Central memory CD4-positive, alpha-beta T cell (primary cell): ENCODE measurements around the gene TMEM144.

Source experiments
- DNase-seq: peaks from one replicate; pipeline ENCODE4 v3.0.0; 2022
- total RNA-seq, 3 experiments: gene quantifications; one replicate each; lab custom pipeline; 2026; lab: John Stamatoyannopoulos, UW

TMEM144 gene
- total RNA-seq, result 0 to 0.05 (median 0) reads per million in 3 experiments

DNA sequence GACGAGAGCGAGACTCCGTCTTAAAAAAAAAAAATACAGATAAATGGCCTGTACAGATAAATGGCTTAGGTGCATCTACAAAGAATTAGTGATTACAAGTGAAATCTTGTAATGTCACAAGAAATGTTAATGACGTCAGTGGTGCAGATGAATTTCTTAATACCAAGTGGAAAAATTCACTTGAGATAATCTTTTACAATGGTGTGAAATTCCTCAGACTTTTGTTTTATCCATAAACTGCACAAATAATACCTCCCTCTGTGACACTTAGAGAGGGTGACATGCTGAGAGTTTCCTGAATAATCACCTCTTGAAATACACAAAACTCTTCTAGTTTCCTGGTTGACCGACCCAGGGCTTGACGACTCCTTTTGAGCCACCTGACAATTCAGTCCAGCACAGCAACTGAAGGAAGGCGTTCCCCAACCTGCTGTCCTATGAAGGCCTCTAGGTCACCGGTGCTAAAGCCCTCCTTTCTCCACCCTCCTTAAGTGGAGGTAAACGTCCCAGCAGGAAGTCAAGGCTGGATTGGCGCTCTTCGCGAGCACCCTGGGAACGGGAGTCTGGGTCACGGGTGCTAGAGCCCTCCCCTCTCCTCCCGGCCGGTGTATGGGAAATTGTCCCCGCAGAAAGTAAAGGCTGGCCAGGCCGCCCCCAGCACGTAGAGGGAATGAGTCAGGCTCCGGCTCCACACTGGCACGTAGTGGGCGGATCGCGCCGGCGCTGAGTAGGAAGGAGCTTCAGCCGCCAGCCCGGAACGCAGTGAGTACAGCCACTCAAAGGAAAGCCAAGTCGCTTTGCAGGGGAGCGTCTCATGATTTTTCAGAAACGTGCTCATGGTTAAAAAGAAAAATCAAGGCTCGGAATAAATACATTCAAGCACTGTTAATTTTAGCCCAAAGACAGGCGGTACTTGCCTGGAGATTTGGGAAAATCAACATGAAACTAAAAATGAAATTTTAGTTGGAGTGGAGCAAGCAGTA is at the start of gene TMEM144:
Gene TMEM144, plus strand, starts transcription at position 662 of the 983 bp plus-strand sequence. CDS start 2,182 bp downstream, outside the sequence.
- DNase-seq, result no peak

DNA sequence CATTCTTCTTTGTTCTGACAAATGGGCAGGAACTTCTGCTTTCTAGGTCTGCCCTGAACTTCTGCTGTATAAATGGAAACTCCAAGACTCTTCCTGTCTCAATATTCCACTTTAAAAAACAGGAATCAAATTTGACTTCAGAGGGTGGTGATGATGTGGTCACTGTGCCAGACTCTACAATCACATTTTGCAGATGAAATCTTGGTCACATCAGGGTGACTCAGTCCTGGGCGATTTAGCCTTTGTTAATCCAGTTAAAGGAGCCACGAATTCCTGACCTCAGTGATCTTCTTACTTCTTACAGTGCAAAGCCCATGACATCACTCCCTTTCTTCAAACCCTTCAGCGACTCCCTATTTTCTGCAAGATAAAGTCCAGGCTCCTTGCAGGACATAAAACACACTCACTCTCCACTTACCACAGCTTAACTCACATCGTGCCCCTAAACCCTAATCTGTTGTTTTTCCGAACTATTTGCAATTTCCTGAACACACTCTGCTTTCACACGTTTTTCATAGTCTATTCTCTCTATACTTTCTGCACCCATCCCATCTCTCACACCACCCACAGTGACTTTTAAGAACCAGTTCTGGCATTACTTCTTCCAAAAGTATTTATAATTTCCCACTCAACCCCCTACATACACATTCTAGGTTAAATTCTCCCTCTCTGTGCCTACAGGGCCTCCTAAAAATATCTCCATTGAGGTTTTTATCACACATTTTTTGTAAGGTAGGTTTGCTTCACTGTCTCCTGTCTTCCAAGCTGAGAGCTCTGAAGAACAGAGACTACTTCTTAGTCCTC is 48.5 kb upstream of the TMEM144 start:
- DNase-seq, result no peak

DNA sequence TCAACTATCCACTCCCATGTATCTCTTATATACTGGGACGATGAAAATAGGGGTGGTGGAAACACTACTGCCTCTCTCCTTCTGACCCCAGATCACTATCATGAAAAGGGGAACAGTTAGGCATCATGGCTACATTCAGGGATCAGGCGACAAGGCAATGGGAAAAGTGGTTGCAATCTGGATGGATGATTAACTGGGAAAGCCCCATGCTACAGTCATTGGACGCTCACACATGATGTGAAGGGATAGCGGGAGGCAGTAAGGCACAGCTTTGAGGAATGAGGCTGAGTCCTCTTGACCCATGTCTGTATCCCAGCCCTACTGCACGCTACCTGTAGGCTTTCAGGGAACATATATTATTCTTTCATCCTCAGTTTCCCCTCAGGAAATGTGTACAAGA is 47.7 kb upstream of the TMEM144 start:
- DNase-seq, result no peak

DNA sequence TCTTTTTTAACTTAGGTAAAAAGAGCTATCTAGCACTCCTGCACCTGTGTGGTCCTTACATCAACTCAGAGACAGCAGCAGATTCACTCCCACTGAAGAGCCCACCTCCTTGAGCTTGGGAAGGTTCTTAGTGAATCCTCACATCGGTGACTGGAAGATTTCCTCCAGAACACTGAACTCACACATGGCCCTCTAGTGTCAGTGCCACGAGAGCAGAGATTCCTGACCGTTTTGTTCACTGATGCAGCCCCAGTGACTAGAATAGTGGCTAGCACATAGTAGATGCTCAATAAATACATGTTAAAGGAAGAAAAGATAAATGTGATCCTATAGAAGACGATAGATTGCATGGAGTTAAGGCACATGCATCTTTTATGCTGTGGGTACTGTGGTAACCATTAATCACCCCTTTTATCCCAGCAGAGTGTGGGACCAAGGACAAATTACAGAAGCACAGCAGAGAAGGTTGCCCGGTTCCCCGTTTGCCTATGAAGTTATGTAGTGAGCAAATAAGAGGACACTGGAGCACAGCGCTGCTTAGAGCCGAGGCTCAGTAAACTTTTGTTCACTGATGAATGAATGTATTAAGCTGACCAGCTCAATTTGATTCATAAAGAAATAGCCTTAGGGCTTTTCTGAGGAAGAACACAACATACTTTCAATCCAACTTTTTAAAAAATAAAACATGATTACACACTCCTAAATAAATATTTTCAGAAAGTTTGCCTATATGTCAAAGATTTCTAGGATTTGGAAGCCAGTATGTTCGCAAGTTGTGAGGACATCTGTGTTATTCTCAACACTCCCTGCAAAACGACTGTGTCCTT is 46.1 kb upstream of the TMEM144 start:
- no peak for DNase-seq

DNA sequence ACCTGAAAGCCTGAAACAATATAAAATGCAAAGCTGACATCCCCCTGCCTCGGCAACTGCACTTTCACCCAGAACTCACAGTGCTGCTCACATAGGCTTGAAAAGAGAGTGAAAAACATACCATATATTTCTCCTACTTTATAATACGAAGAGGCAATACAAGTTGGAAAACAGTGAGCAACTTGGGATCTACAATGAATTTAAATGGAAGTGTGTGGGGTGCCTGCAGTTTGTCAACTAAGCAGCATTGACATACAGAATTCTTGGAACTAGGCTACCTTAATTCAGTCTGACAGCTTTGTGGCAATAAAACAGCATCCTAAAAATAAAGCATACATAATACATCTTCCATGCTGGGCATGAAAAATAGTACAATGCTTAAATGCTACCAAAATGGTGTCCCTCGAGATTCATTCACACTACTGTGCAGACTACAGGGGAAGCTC is 45.5 kb upstream of the TMEM144 start:
- no peak for DNase-seq

DNA sequence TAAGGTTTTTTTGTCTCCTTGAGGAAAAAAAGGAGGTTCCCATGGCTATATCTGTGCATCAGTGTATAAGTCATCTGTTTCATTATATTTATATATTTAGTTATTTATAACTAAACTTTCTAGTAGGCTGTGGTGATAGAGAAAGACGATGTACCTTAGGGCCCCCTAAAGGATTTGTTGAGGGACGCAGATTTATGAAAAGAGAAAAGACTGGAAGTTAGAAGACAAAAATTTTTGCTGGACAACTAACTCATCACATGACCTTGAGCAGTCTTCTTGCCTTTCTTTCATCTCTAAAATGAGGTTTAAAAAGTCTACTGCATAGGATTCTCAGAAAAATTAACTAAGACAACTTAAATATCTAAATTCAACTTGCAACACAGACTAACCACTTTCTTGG is 43.6 kb upstream of the TMEM144 start:
- no peak for DNase-seq

DNA sequence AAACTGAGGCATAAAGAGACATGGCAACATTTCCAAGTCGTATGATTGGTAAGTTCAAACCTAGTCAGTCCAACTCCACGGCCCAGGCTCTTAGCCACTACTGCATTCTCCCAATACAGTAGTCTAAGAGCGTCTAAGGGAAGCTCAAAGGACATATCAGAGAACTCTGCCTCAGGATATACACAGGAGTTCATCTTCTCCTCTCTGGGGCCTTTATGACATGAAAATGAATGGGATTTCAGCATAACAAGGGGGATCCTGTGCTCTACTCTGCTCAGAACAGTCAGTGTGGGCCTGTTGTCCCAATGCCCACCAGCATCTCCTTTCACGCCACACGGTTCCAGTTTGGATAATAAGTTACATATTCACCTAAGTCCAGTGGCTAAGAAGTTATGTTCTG is 41.7 kb upstream of the TMEM144 start:
- DNase-seq, result no peak

DNA sequence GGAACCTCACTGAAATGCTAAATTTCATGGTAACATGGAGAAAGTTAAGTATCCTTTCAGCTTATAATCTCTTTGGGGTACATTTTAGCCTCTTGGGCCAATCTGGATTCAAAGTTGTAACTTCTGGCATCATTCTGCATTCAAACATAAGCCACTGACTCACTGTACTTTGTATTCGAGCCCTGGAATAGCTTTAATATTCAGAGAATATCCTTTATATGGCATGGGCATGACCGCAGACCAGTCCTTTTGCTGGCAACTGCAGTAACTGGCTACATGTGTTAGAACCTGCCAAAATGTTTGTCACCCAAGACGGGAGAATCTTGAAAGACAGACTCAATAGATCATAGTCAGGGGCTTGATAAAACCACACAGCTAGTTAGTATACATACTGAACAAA is 40.8 kb upstream of the TMEM144 start:
- DNase-seq, result no peak

DNA sequence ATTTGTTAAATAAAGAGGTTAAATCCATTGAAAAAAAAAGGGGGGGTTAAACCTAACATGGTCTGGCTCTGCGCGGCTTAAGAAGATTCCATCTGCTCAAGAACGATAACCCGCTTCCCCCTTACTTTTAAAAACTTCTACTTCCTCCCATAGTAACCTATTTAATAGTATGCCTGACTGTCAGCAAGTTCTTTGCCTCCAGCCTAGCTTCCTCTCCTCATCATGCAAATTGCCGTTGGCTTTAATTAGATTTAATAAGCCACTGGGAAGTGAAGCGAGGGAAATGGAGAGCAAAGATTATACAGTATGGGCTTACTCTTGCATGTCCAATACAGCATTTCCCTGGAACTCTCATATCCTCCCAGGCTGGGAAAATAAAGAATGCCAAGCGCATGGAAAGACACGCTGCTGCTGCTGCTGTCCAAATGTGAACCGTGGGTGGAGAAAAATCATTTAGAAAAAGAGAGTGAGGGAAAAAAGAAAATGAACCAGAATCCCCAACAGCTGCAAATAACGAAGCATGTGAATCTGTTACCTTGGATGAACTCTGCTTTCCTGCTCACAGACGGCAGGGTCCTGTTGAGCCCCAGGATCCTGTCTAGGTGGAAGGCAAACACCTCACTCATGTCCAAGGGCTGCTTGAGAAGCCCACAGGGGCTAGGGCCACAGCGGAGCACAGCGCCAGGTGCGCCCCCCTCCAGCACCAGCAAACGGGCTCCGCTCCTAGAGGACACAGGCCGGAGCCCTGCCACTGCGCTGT is 40.2 kb upstream of the TMEM144 start:
- DNase-seq, result no peak

DNA sequence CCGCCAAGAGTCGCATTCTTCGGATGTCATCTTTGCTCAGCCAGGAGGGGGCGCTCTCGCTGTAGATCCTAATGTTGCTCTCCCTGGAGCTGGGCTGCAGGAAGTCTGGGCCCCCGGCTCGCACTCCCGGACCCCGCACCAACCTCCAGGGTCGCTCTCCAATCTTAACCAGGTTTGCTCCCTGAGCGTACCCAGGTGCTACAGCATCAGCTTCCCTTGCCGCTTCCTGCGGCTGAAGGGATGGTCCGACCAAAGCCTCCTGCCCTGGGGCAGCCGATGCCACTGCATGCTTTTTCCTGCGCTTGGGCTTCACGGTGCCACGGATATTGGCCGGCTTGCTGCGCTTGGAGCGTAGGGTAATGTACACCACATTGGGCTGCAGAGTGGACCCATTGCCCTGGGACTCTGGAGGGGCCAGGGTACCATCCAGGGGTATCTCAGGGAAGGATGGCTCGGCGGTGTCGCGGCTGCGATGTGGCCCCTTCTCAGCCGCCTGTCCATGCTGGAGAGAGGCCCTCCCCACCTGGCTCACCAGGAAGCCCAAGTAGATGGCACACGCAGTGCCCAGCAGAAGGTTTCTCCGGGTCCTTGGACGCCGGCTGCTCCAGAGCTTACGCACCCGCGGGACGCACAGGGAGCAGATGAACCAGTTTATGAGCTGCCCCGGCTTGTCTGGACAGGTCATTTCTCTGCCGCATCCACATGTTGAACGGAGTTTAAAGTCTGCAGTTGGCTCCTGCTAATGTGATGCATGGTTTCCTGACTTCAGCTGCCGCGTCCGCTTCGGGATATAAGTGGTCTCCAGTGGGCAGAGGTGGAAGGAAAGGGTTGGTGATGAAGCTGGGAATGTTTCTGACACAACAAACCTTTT is 39.4 kb upstream of the TMEM144 start:
- no peak for DNase-seq

DNA sequence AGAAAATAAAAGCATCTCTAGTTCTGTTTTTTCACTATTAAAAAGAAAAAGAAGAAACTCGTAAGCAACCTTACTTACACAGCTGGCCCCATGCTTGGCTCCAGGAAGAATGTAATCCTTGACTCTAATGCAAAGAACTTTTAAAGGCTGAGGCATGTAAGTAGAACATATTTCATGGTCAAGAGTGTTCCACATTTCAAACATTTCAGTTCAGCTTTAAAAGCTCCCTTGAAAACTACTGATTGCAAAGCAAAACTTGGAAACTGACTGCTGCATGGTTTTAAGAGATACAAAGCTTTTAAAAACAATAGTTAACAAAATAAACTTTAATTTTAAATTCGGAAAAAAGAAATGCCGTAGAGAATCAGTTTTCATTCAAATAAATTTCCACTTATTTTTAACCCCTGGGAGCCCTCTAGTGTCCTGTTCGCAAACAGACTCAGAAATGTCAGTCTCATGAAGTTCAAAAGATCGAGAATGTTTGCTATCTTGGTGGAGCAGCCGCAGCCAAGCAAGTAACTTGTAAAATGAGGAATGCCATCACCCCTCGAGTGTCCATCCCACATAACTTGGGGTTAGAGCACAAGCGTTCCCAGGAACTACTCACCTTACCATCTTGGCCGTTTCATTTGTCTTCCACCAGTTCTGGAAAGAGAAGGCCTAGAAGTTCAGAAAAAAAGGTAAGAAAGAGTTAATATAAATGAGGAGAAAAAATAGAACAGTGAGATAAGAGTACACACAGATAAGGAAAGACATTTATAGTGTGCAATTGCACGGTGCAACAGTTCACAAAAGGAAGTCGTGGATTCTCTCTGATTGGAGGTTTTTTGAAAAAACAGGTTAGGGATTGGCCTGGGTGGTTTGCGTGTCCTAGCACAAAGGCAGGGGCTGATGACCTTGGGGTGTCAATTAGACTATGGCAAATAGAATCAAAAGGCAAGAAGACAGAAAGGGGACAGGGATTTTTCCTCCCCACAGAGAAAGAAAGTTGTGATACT is 37.7 kb upstream of the TMEM144 start, which contains the start of gene GASK1B:
Gene GASK1B, minus strand, starts transcription at position 765 of the 998 bp plus-strand sequence. CDS start 1,650 bp downstream, outside the sequence.
- DNase-seq, result no peak

DNA sequence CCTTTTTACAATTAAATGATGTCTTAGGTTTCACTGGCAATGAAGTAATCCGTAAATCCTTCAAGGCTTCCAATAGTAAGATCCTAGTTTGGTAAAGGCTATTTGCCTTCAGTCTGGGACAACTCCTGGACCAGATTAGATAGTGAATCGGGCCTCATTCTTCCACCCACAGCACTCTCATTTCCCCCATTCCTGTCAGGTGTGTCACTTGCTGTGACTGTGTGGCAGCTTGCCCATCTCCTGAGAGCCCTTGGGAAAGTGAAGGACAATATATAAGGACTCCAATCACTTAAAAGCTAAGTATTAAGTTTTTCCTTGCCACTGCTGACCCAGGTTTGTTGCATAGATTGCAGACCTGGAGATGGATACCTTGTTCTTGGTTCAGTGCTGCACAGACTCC is 34.2 kb upstream of the TMEM144 start:
- no peak for DNase-seq

DNA sequence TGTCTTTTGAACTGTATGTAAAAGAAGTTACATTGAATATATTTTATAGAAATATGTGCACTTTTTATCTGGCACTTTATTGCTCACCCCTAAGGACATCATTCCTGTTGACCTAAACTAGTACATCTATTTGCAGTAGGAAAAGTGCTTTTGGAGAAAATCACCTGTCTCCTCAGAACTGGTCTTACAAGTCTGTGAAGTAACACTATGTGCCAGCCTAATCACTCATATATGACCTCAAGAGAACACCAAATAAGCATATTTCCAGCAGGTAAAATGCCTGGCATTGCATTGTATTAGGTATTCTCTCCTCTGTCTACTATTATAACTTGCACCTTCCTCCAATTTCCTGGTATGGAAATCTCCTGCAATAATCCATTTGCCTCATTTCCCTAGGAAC is 33.5 kb upstream of the TMEM144 start:
- DNase-seq, result no peak

DNA sequence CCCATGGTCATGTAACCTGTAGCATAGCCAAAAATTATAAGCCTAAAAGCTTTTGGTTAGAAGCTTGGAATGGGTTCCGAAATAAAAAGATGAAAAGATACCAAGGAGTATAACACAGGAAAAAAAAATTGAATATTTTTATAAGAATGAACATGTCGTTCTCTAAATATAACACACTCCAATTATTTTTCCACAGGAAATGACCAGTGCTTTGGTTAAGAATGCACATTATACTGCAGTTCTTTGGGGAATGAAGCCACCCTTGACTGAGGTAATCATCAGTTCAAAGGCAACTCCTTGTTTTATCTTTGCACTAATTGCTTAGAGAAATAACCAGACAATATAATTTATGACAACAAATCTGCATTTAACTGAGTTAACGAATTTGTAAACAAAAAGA is 30.8 kb upstream of the TMEM144 start:
- no peak for DNase-seq

DNA sequence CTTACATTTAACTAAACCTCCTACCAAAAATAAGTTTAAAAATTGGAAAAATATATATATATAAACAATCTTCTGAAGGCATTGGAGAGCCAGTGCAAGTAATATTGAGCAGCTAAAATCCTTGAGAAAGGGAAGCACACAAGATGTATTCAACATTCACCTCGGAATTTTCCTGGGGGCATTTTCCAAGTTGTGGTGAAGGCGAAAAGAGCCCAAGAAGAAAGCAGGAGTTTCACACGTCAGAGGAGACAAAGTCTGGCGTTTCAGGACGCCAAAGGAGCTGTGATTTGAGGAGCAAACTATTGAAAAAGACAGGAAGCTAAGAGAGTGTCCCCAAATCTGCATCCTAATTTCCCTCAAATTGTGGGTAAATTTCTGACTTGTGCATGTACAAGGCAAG is 28.4 kb upstream of the TMEM144 start:
- DNase-seq, result no peak

DNA sequence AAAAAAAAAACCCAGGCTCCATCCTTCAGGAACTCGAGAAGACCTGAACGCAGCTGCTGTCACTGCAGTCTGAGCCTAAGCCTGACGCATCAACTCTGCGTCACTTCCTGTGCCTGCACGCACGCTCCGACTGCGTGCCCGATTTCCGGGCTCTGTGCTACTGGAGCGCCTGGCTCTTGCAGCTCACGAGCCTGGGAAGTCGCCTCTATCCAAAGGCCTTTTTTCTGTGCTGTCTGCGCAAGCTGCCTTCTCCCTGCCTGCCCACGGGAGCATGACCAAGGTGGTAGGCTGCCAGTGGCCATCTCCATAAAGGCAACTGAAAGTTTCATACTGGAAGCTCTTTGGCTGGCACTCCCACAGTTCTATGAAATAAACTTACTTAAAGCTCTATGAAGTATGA is 27.6 kb upstream of the TMEM144 start:
- DNase-seq, result no peak

DNA sequence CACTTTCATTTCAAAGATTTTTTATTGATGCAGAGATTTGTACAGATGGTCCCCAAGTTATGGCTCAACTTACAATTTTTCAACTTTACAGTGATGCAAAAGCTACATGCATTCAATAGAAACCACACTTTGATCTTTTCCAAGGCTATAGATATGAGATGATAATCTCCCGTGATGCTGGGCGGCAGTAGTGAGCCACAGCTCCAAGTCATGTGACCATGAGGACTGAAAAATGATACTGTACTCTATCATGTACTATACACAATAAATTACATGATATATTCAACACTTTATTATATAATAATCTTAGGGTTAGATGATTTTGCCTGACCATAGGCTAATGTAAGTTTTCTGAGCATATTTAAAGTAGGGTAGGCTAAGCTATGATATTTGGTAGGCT is 23.5 kb upstream of the TMEM144 start:
- DNase-seq, result no peak

DNA sequence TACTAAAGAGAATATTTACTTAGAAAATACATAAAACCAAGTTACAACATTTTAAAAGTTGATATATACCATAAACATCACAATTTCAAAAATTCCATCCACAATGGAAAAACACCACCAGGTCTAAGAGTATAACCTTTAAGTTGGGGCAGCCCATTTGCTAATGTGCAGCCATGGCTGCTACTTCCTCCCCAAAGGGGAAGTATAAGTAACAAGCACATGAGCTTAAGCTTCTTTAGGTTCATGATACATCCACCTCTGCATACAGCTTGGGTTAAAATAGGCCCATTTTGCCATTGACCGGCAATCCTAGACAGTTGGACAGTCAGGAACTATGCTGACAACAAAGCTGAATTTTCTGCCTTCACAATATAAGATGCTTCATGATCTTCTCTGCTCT is 20.9 kb upstream of the TMEM144 start:
- no peak for DNase-seq

DNA sequence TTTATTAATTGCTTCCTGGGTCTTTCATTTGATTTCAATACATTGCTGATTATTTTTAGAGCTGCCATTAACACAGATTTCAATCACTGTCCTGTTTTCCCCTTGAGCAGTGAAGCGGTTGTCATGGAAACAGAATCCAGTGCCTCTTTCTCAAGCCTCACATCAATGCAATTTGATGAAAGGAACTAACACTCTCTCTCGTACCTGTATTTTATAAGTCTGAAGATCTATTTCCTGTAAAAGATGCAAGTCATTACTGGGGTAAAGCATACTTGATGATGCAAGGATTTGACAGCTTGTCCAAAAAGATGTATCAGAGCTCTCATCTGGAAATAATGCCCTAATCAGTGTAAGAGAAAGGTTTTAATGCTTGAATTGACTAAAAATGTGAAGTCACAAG is 19.6 kb upstream of the TMEM144 start:
- no peak for DNase-seq
